ENCODE data around the gene MACROD2.

Gene MACROD2

GRCh38 chr20:14866841-14867514 is 871.7 kb downstream of the MACROD2 start:
- no peak for DNase-seq (ENCODE audit: low read depth)

GRCh38 chr20:14877301-14878028 is 882.1 kb downstream of the MACROD2 start:
- DNase-seq (ENCODE audit: low read depth), result no peak

- no peak for DNase-seq (ENCODE audit: low read depth)
These were observed 883.3 kb downstream of the MACROD2 start for GRCh38 chr20:14878676-14879019.

- no peak for DNase-seq (ENCODE audit: low read depth)
These were observed 883.8 kb downstream of the MACROD2 start for GRCh38 chr20:14879020-14879697.

GRCh38 chr20:14879839-14880238 is 884.5 kb downstream of the MACROD2 start:
- DNase-seq (ENCODE audit: low read depth), result no peak

GRCh38 chr20:14881518-14881917 is 886.2 kb downstream of the MACROD2 start:
- no peak for DNase-seq (ENCODE audit: low read depth)

GRCh38 chr20:14882157-14882556 is 886.8 kb downstream of the MACROD2 start:
- no peak for DNase-seq (ENCODE audit: low read depth)

GRCh38 chr20:14882846-14883245 is 887.5 kb downstream of the MACROD2 start:
- DNase-seq (ENCODE audit: low read depth), result no peak

- DNase-seq (ENCODE audit: low read depth), result no peak
These were observed 888.0 kb downstream of the MACROD2 start for GRCh38 chr20:14883324-14883723.

GRCh38 chr20:14885661-14886060 is 890.3 kb downstream of the MACROD2 start:
- DNase-seq (ENCODE audit: low read depth), result no peak

- no peak for DNase-seq (ENCODE audit: low read depth)
These were observed 892.8 kb downstream of the MACROD2 start for GRCh38 chr20:14888134-14888533.

GRCh38 chr20:14889496-14890255 is 894.4 kb downstream of the MACROD2 start:
- DNase-seq (ENCODE audit: low read depth), result no peak

GRCh38 chr20:14890713-14891112 is 895.4 kb downstream of the MACROD2 start:
- no peak for DNase-seq (ENCODE audit: low read depth)

GRCh38 chr20:14892782-14893181 is 897.5 kb downstream of the MACROD2 start:
- no peak for DNase-seq (ENCODE audit: low read depth)

- DNase-seq (ENCODE audit: low read depth), result no peak
These were observed 901.3 kb downstream of the MACROD2 start for GRCh38 chr20:14896569-14896968.

- DNase-seq (ENCODE audit: low read depth), result no peak
These were observed 902.3 kb downstream of the MACROD2 start for GRCh38 chr20:14897608-14898007.

GRCh38 chr20:14902432-14903089 is 907.2 kb downstream of the MACROD2 start:
- no peak for DNase-seq (ENCODE audit: low read depth)

GRCh38 chr20:14906908-14907434 is 911.7 kb downstream of the MACROD2 start:
- no peak for DNase-seq (ENCODE audit: low read depth)

- no peak for DNase-seq (ENCODE audit: low read depth)
These were observed 914.8 kb downstream of the MACROD2 start for GRCh38 chr20:14910126-14910525.

GRCh38 chr20:14913896-14914620 is 918.7 kb downstream of the MACROD2 start:
- DNase-seq (ENCODE audit: low read depth), result no peak

GRCh38 chr20:14914633-14915032 is 919.3 kb downstream of the MACROD2 start:
- DNase-seq (ENCODE audit: low read depth), result no peak

All from stimulated activated CD8-positive, alpha-beta memory T cell treated with anti-CD3 and anti-CD28 coated beads, Interleukin-15, amount 100 ng/mL, for 1 hour (primary cell).